ENCODE measurements around the gene B3GALNT2.

B3GALNT2 gene

DNA sequence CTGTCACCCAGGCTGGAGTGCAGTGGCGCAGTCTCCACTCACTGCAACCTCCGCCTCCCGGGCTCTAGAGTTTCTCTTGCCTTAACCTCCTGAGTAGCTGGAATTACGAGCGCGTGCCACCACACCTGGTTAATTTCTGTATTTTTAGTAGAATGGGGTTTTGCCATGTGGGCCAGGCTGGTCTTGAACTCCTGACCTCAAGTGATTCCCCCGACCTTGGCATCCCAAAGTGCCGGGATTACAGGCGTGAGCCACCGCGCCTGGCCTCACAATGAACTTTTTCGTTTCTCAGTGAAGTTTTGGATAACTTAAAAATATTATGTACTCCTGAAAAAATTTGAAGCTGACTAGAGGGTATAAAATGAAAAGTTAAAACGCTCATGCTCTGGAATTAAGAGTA, 77.6 kb downstream of the B3GALNT2 start:
- no peak for TF ChIP-seq ZFX (IDR thresholded peaks at IDR 0.05)
- TF ChIP-seq, protein P1, sequence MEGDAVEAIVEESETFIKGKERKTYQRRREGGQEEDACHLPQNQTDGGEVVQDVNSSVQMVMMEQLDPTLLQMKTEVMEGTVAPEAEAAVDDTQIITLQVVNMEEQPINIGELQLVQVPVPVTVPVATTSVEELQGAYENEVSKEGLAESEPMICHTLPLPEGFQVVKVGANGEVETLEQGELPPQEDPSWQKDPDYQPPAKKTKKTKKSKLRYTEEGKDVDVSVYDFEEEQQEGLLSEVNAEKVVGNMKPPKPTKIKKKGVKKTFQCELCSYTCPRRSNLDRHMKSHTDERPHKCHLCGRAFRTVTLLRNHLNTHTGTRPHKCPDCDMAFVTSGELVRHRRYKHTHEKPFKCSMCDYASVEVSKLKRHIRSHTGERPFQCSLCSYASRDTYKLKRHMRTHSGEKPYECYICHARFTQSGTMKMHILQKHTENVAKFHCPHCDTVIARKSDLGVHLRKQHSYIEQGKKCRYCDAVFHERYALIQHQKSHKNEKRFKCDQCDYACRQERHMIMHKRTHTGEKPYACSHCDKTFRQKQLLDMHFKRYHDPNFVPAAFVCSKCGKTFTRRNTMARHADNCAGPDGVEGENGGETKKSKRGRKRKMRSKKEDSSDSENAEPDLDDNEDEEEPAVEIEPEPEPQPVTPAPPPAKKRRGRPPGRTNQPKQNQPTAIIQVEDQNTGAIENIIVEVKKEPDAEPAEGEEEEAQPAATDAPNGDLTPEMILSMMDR (conservative IDR thresholded peaks at IDR 0.05): no peak
- no peak overlapping the region for H3K27ac ChIP-seq

- H3K27ac ChIP-seq: no peak overlapping the region
- TF ChIP-seq ZFX (IDR thresholded peaks at IDR 0.05): no peak
- TF ChIP-seq, protein P1 (conservative IDR thresholded peaks at IDR 0.05): no peak
Measured at GRCh38 chr1:235426143-235426542, 78.1 kb downstream of the B3GALNT2 start.

- no peak for TF ChIP-seq ZFX (IDR thresholded peaks at IDR 0.05)
- TF ChIP-seq, protein P1 (conservative IDR thresholded peaks at IDR 0.05): no peak
- H3K27ac ChIP-seq: no peak overlapping the region
Measured at GRCh38 chr1:235425357-235425756, 78.9 kb downstream of the B3GALNT2 start.

DNA sequence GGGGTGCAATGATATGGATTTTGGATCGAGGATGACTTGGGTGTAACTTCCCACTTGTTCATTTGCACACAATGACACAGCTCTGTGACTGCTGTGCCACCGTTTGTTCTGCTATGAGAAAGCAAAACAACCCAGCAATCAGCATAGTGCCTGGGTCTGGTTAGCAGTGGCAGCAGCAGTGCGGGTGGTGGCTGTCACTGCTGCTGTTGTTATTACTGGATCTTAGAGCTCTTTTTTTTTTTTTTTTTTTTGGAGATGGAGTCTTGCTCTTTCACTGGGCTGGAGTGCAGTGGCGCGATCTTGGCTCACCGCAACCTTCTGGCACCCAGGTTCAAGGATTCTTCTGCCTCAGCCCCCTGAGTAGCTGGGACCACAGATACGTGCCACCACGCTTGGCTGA, 80.2 kb downstream of the B3GALNT2 start:
- TF ChIP-seq, protein P1 (conservative IDR thresholded peaks at IDR 0.05): no peak
- TF ChIP-seq ZFX (IDR thresholded peaks at IDR 0.05): no peak
- H3K27ac ChIP-seq: no peak overlapping the region

GRCh38 chr1:235423214-235423652, 81.0 kb downstream of the B3GALNT2 start:
- TF ChIP-seq, protein P1 (conservative IDR thresholded peaks at IDR 0.05): no peak
- TF ChIP-seq ZFX (IDR thresholded peaks at IDR 0.05): no peak
- H3K27ac ChIP-seq: no peak overlapping the region

GRCh38 chr1:235421751-235422150, 82.5 kb downstream of the B3GALNT2 start:
- no peak overlapping the region for H3K27ac ChIP-seq
- TF ChIP-seq, protein P1 (conservative IDR thresholded peaks at IDR 0.05): no peak
- no peak for TF ChIP-seq ZFX (IDR thresholded peaks at IDR 0.05)

GRCh38 chr1:235417086-235417697, 87.1 kb downstream of the B3GALNT2 start:
- TF ChIP-seq ZFX (IDR thresholded peaks at IDR 0.05): no peak
- TF ChIP-seq, protein P1 (conservative IDR thresholded peaks at IDR 0.05): peak; percentile 90
- no peak overlapping the region for H3K27ac ChIP-seq

Measured in C4-2B (cell line).